Breast epithelium (tissue), 4 donors: Measurements from ENCODE around the gene GPR176. TPM values are rescaled to one million over a fixed set of nuclear protein-coding genes. Genes with fewer than 3 reads are reported as not detected.

Experiments
- DNase-seq, 2 donors: peaks; one replicate each; pipeline ENCODE4 v3.0.0-alpha.2; 2019; ENCODE audit warnings: low spot score in 2 of 2
- H3K27ac ChIP-seq, 2 donors: fragments of 200-600 bp; sonication (generic) in 1 of 2; one replicate each; pipeline ENCODE4 v1.5.1; 2016 to 2019; ENCODE audit warnings: mild to moderate bottlenecking in 1 of 2
- H3K27me3 ChIP-seq, 2 donors: fragments of 200-600 bp; sonication (generic) in 1 of 2; one replicate each; pipeline versions ENCODE4 v1.5.1 to v1.6.0; 2017 to 2019; ENCODE audit warnings: control low read depth in 1 of 2, mild to moderate bottlenecking in 1 of 2
- H3K36me3 ChIP-seq: fragments of 200-600 bp; one replicate; pipeline ENCODE4 v1.5.1; 2019
- H3K4me1 ChIP-seq, 2 donors: fragments of 200-600 bp; sonication (generic); one replicate each; pipeline ENCODE4 v1.5.1; 2016 to 2019; ENCODE audit warnings: control low read depth in 1 of 2
- H3K4me3 ChIP-seq, 3 donors: fragments of 200-600 bp; sonication (generic); 1 replicate in 2 of 3; 2 replicates in 1 of 3; pipeline ENCODE4 v1.5.1; 2016 to 2019; ENCODE audit warnings: mild to moderate bottlenecking in 3 of 3, moderate library complexity in 2 of 3
- H3K9me3 ChIP-seq, 2 donors: fragments of 200-600 bp; sonication (generic) in 1 of 2; one replicate each; pipeline ENCODE4 v1.5.1; 2016 to 2019; ENCODE audit warnings: control low read depth in 1 of 2
- POLR2A ChIP-seq: fragments of 450-650 bp; IDR thresholded peaks from one replicate; pipeline ENCODE4 v1.6.1; 2016; ENCODE audit warnings: antibody characterized with exemption, mild to moderate bottlenecking, moderate library complexity
- POLR2AphosphoS5 ChIP-seq, 3 donors: sonication (generic); formaldehyde crosslinking; IDR thresholded peaks; one replicate each; pipeline ENCODE4 v1.6.1; 2017; ENCODE audit warnings: antibody characterized with exemption in 3 of 3
- intact Hi-C: fragments of 100-400 bp; cut with DNase I; formaldehyde crosslinking; loops from one replicate; pipeline ENCODE4 v1.15.1; 2023; ENCODE audit warnings: low total_unique reads
- total RNA-seq, 3 donors: library from RNA; depleted of rRNA; stranded (reverse); fragments of >200 nt; gene quantifications; one replicate each; pipeline ENCODE4 v1.1.0, GENCODE V29; 2016
- TF ChIP-seq, protein P1 (sequence below), 3 donors: fragments of 450-650 bp; IDR thresholded peaks; one replicate each; pipeline ENCODE4 v1.5.1; 2016 to 2017; ENCODE audit warnings: antibody characterized with exemption in 3 of 3, mild to moderate bottlenecking in 3 of 3, moderate library complexity in 3 of 3

GPR176 gene
- total RNA-seq, 3 donors from 2014 or later, result 4.4 to 12.1 (median 9.4) TPM

DNA sequence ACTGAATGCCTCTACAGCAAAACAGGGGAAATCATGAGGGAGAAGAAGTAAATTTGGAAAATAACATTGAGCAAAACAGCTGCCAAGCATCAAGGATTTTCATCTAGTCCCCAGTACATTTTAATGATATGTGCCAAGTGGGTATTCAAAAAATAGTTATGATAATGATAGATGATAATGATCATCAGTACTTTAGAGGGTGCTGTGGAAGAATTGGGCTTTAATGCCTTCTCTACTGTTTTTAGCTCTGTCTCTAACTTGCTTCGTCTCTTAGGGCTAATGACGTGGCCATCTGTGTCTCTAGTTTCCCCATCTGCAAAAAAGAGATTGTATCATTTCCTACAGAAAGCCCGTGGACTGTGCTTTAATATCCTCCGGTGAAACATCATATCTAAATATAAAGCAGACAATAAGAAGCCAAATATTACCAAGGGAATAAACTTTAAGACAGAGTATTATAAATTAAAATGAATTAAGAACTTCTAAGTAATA, 127.2 kb downstream of the GPR176 start:
- intact Hi-C loops, result loop anchor here (10.0 kb wide), 1 partner anchor 82 kb away; no protein-coding TSS in a partner anchor
- H3K9me3 ChIP-seq, result no peaks in the 10 kb centered on the region
- TF ChIP-seq POLR2A (no peak), POLR2AphosphoS5 (IDR thresholded peaks at IDR 0.05) (no peak)
- TF ChIP-seq, protein P1, sequence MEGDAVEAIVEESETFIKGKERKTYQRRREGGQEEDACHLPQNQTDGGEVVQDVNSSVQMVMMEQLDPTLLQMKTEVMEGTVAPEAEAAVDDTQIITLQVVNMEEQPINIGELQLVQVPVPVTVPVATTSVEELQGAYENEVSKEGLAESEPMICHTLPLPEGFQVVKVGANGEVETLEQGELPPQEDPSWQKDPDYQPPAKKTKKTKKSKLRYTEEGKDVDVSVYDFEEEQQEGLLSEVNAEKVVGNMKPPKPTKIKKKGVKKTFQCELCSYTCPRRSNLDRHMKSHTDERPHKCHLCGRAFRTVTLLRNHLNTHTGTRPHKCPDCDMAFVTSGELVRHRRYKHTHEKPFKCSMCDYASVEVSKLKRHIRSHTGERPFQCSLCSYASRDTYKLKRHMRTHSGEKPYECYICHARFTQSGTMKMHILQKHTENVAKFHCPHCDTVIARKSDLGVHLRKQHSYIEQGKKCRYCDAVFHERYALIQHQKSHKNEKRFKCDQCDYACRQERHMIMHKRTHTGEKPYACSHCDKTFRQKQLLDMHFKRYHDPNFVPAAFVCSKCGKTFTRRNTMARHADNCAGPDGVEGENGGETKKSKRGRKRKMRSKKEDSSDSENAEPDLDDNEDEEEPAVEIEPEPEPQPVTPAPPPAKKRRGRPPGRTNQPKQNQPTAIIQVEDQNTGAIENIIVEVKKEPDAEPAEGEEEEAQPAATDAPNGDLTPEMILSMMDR (IDR thresholded peaks at IDR 0.05), result no peak
- no peaks in the 10 kb centered on the region for H3K4me1 ChIP-seq
- H3K4me3 ChIP-seq, result no peak overlapping the region
- H3K36me3 ChIP-seq, result no peaks in the 10 kb centered on the region
- no peak for DNase-seq
- no peak overlapping the region for H3K27ac ChIP-seq
- no peaks in the 10 kb centered on the region for H3K27me3 ChIP-seq

DNA sequence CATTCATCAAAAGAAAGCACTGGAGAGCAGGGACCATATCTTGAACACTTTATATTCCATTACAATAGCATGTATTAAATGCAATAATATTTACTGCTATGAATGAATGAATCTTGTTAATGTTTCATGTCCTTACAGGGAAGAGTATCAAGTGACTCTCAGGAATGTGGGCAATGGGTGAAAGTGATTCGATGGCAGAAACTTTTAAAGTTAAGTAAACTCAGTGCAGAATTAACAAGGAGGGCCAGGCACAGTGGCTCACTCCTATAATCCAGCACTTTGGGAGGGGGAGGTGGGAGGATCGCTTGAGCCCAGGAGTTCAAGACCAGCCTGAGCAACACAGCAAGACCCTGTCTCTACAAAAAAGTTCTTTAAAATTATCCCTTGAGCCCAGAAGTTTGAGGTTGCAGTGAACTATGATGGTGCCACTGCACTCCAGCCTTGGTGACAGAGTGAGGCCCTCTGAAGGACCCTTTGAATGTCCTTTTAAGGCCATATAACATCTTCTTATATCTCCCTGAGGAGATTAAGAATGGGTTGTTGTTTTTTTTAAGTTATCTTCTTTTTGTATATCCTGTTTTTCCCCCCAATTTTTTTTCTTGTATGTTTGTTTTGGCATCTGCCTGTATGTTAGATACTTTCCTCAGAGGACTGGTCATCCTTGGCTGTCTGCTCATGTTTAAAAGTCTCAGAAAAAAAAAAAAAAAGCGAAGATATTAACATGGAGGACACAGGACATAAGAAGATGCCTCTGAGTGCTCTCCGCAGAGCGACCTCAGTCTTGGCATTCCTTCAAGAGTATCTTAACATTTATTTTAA, 127.8 kb downstream of the GPR176 start:
- no peaks in the 10 kb centered on the region for H3K27me3 ChIP-seq
- H3K4me1 ChIP-seq, result no peaks in the 10 kb centered on the region
- H3K4me3 ChIP-seq, result no peak overlapping the region
- no peaks in the 10 kb centered on the region for H3K36me3 ChIP-seq
- no peaks in the 10 kb centered on the region for H3K9me3 ChIP-seq
- no peak overlapping the region for H3K27ac ChIP-seq
- DNase-seq, result no peak
- intact Hi-C loops, result loop anchor here (10.0 kb wide), 1 partner anchor 83 kb away; no protein-coding TSS in a partner anchor
- TF ChIP-seq POLR2AphosphoS5 (IDR thresholded peaks at IDR 0.05) (no peak), POLR2A (no peak)
- TF ChIP-seq, protein P1 (IDR thresholded peaks at IDR 0.05), result no peak

- Histone ChIP-seq H3K36me3 (no peaks in the 10 kb centered on the region), H3K27ac (no peak overlapping the region), H3K9me3 (no peaks in the 10 kb centered on the region), H3K4me1 (no peaks in the 10 kb centered on the region), H3K4me3 (no peak overlapping the region), H3K27me3 (no peaks in the 10 kb centered on the region)
- no peak for DNase-seq
- intact Hi-C loops, result loop anchor here (10.0 kb wide), 1 partner anchor 85 kb away; no protein-coding TSS in a partner anchor
- TF ChIP-seq POLR2AphosphoS5 (IDR thresholded peaks at IDR 0.05), result no peak
- TF ChIP-seq, protein P1 (IDR thresholded peaks at IDR 0.05), result no peak
- no peak for TF ChIP-seq POLR2A
These were observed 130.3 kb downstream of the GPR176 start for GRCh38 chr15:39789736-39790135.

GRCh38 chr15:39788800-39789565, 131.1 kb downstream of the GPR176 start:
- no peaks in the 10 kb centered on the region for H3K36me3 ChIP-seq
- TF ChIP-seq POLR2A (no peak), POLR2AphosphoS5 (IDR thresholded peaks at IDR 0.05) (no peak)
- TF ChIP-seq, protein P1 (IDR thresholded peaks at IDR 0.05), result no peak
- intact Hi-C loops, result no loop called here
- H3K4me3 ChIP-seq, result no peak overlapping the region
- DNase-seq, result no peak
- H3K4me1 ChIP-seq, result peaks cover 0 to under 1% of the 10 kb centered on the region in 2 donors
- no peaks in the 10 kb centered on the region for H3K9me3 ChIP-seq
- H3K27me3 ChIP-seq, result no peaks in the 10 kb centered on the region
- no peak overlapping the region for H3K27ac ChIP-seq
